Tibial artery (tissue), 4 donors: ENCODE measurements around the gene DNER.
A peak's percentile ranks its signal among the peaks of the same experiment; 100 is the strongest.

Experiments used
- DNase-seq, 2 donors: peaks; one replicate each; pipeline ENCODE4 v3.0.0-alpha.2; 2019
- H3K27ac ChIP-seq, 2 donors: fragments of 200-600 bp; sonication (generic) in 1 of 2; 1 replicate in 1 of 2; 2 replicates in 1 of 2; pipeline ENCODE4 v1.5.1; 2018 to 2019; ENCODE audit warnings: mild to moderate bottlenecking in 1 of 2
- H3K27me3 ChIP-seq, 2 donors: fragments of 200-600 bp; sonication (generic) in 1 of 2; one replicate each; pipeline versions ENCODE4 v1.5.1 to v1.6.0; 2016 to 2019
- H3K36me3 ChIP-seq, 3 donors: fragments of 200-600 bp; sonication (generic) in 2 of 3; one replicate each; pipeline ENCODE4 v1.5.1; 2016 to 2019; ENCODE audit warnings: mild to moderate bottlenecking in 2 of 3
- H3K4me1 ChIP-seq, 4 donors: fragments of 200-600 bp; sonication (generic) in 2 of 4; 1 replicate in 3 of 4; 2 replicates in 1 of 4; pipeline ENCODE4 v1.5.1; 2016 to 2019
- H3K4me3 ChIP-seq, 2 donors: fragments of 200-600 bp; sonication (generic) in 1 of 2; 1 replicate in 1 of 2; 2 replicates in 1 of 2; pipeline ENCODE4 v1.5.1; 2018 to 2019; ENCODE audit warnings: mild to moderate bottlenecking in 2 of 2
- H3K9me3 ChIP-seq, 3 donors: fragments of 200-600 bp; sonication (generic) in 1 of 3; one replicate each; pipeline ENCODE4 v1.5.1; 2016 to 2019
- intact Hi-C: fragments of 100-400 bp; cut with DNase I; formaldehyde crosslinking; loops from one replicate; pipeline ENCODE4 v1.15.0; 2023; ENCODE audit warnings: low total_unique reads
- TF ChIP-seq, protein P1 (sequence below), 2 experiments: fragments of 200-600 bp in 1 of 2; fragments of 450-650 bp in 1 of 2; IDR thresholded peaks; one replicate each; pipeline ENCODE4 v1.5.1; 2017 to 2019; ENCODE audit warnings: antibody characterized with exemption in 2 of 2, mild to moderate bottlenecking in 1 of 2, moderate library complexity in 1 of 2

DNER gene

GRCh38 chr2:229335330-229335729 lies 379.0 kb downstream of the DNER start:
- Histone ChIP-seq H3K9me3 (no peaks in the 10 kb centered on the region), H3K4me3 (no peak overlapping the region)
- DNase-seq, result no peak

DNA sequence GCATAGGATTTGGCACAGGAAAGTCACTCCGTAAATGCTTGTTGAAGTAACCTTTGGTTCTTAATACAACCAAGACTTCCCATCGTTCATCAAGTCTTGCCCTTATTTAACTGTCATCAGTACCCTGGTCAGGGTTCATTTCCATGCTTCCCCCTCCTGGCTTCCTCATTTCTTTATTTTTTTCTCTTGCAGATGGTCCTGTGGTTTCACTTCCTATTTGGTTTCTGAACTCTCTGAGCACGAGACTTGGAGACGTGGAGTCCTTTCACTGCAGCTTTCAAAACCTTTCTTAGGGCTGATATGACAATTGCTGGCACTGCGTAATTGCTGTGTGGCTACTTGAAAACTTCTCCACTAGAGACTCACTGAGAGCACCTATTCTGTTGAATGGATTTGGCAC lies 383.4 kb downstream of the DNER start:
- Histone ChIP-seq H3K27ac (no peak overlapping the region), H3K36me3 (no peaks in the 10 kb centered on the region), H3K9me3 (no peaks in the 10 kb centered on the region), H3K27me3 (no peaks in the 10 kb centered on the region), H3K4me1 (peaks cover 0 to 8% (median 0%) of the 10 kb centered on the region in 4 donors), H3K4me3 (no peak overlapping the region)
- peak in 1 of 2 donors; percentile 48 for DNase-seq
- TF ChIP-seq, protein P1, sequence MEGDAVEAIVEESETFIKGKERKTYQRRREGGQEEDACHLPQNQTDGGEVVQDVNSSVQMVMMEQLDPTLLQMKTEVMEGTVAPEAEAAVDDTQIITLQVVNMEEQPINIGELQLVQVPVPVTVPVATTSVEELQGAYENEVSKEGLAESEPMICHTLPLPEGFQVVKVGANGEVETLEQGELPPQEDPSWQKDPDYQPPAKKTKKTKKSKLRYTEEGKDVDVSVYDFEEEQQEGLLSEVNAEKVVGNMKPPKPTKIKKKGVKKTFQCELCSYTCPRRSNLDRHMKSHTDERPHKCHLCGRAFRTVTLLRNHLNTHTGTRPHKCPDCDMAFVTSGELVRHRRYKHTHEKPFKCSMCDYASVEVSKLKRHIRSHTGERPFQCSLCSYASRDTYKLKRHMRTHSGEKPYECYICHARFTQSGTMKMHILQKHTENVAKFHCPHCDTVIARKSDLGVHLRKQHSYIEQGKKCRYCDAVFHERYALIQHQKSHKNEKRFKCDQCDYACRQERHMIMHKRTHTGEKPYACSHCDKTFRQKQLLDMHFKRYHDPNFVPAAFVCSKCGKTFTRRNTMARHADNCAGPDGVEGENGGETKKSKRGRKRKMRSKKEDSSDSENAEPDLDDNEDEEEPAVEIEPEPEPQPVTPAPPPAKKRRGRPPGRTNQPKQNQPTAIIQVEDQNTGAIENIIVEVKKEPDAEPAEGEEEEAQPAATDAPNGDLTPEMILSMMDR (IDR thresholded peaks at IDR 0.05), result no peak
- intact Hi-C loops, result no loop called here

More at GRCh38 chr2:229335330-229335729, 379.0 kb downstream of the DNER start:
- Histone ChIP-seq H3K4me1 (peaks cover 0 to 10% (median 0%) of the 10 kb centered on the region in 4 donors), H3K27ac (no peak overlapping the region), H3K36me3 (no peaks in the 10 kb centered on the region), H3K27me3 (no peaks in the 10 kb centered on the region)
- TF ChIP-seq, protein P1 (IDR thresholded peaks at IDR 0.05), result no peak
- intact Hi-C loops, result no loop called here

DNA sequence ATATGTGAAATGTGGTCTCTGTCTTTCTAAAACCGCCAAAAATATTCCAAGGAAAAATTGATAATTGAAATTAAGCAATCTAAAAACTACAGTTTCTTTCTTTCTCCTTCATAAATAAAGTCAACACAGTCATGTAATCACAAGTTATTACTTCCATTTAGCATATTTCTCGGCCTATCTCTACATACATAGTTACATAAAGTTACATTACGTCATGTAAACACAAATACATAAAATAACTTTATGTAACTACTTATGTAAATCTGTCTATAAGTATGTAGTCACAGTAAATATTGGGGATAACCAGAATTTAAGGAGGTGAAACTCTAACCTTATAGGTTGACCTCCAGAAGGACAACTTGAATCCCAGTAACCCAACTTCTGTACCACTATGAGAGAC lies 394.8 kb downstream of the DNER start:
- H3K27ac ChIP-seq, result no peak overlapping the region
- H3K36me3 ChIP-seq, result no peaks in the 10 kb centered on the region
- peaks cover 0 to 2% (median 0%) of the 10 kb centered on the region in 4 donors for H3K4me1 ChIP-seq
- no peak overlapping the region for H3K4me3 ChIP-seq
- TF ChIP-seq, protein P1 (IDR thresholded peaks at IDR 0.05), result no peak
- no peaks in the 10 kb centered on the region for H3K9me3 ChIP-seq
- no peak for DNase-seq
- no peaks in the 10 kb centered on the region for H3K27me3 ChIP-seq
- intact Hi-C loops, result no loop called here

- peak overlapping the region in 1 of 2 donors; percentile 25 for H3K27ac ChIP-seq
Measured at GRCh38 chr2:229314117-229314516, 400.2 kb downstream of the DNER start.

DNA sequence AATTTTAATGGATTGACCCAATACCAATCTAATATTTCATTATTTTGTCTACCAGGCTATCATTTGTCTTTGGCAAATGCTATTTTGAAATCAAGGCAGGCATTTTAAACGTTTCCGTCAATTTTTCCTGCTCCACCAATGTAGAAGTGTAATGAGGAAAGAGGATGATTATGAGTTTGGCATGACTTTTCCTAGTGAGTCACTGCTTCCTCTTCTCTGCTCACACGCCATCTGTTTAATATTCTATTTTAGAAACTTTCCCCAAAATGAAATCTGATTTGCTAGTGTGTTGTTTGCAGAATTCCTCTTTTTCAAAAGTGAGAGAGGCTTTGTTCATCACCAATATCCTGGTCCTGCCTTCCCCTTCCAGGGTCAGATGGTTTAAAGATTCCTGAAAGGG lies 400.8 kb downstream of the DNER start:
- DNase-seq, result no peak
- Histone ChIP-seq H3K27ac (peak overlapping the region in 1 of 2 donors; percentile 25), H3K4me1 (peaks cover 0 to 17% (median 0%) of the 10 kb centered on the region in 4 donors), H3K27me3 (no peaks in the 10 kb centered on the region), H3K9me3 (no peaks in the 10 kb centered on the region), H3K4me3 (no peak overlapping the region), H3K36me3 (no peaks in the 10 kb centered on the region)
- TF ChIP-seq, protein P1 (IDR thresholded peaks at IDR 0.05), result no peak
- intact Hi-C loops, result no loop called here

More at GRCh38 chr2:229314117-229314516, 400.2 kb downstream of the DNER start:
- Histone ChIP-seq H3K9me3 (no peaks in the 10 kb centered on the region), H3K4me3 (no peak overlapping the region), H3K4me1 (peaks cover 0 to 17% (median 0%) of the 10 kb centered on the region in 4 donors), H3K36me3 (no peaks in the 10 kb centered on the region), H3K27me3 (no peaks in the 10 kb centered on the region)
- no peak for DNase-seq
- TF ChIP-seq, protein P1 (IDR thresholded peaks at IDR 0.05), result no peak
- intact Hi-C loops, result no loop called here
